Retinal pigment epithelial cell (primary cell): ENCODE data around the gene HSD11B1.

Source experiments
- DNase-seq: peaks from one replicate; pipeline ENCODE4 v3.0.0-alpha.2; 2010; ENCODE audit warnings: low read depth
- H3K4me3 ChIP-seq: 2 replicates; pipeline ENCODE4 v1.5.1; 2011; ENCODE audit warnings: mild to moderate bottlenecking, low read length, control low read depth, moderate library complexity
- CTCF ChIP-seq: conservative IDR thresholded peaks from 2 replicates; pipeline ENCODE4 v1.5.1; 2011; ENCODE audit warnings: low read depth, low read length, control low read depth, inconsistent platforms

Gene HSD11B1

GRCh38 chr1:209674957-209675564, 29.6 kb upstream of the HSD11B1 start, which contains the start of gene G0S2:
G0S2 (plus strand) TSS chr1:209675412; CDS start chr1:209675685, 273 bp downstream.
- peak within 1 kb of the TSS; percentile 42 for H3K4me3 ChIP-seq
- no peak for DNase-seq
- peak; percentile 1 for TF ChIP-seq CTCF

- no peak for TF ChIP-seq CTCF
- DNase-seq, result no peak
- H3K4me3 ChIP-seq, result peak overlapping the region; percentile 42
These were observed 29.0 kb upstream of the HSD11B1 start for GRCh38 chr1:209675565-209676154.

GRCh38 chr1:209678981-209679539, 25.6 kb upstream of the HSD11B1 start:
- H3K4me3 ChIP-seq, result no peak overlapping the region
- DNase-seq, result no peak
- TF ChIP-seq CTCF, result no peak

GRCh38 chr1:209685821-209686220, 18.8 kb upstream of the HSD11B1 start:
- no peak overlapping the region for H3K4me3 ChIP-seq
- DNase-seq, result no peak
- no peak for TF ChIP-seq CTCF

- TF ChIP-seq CTCF, result no peak
- H3K4me3 ChIP-seq, result no peak overlapping the region
- no peak for DNase-seq
These were observed 18.3 kb upstream of the HSD11B1 start for GRCh38 chr1:209686322-209686721.

- no peak for DNase-seq
- no peak for TF ChIP-seq CTCF
- H3K4me3 ChIP-seq, result no peak overlapping the region
These were observed 15.9 kb upstream of the HSD11B1 start for GRCh38 chr1:209688746-209689234.

- TF ChIP-seq CTCF, result no peak
- DNase-seq, result no peak
- no peak overlapping the region for H3K4me3 ChIP-seq
These were observed 15.2 kb upstream of the HSD11B1 start for GRCh38 chr1:209689477-209689876.
